ENCODE data around the gene PRKAG1.

- TF ChIP-seq POLR2AphosphoS5 (IDR thresholded peaks at IDR 0.05) (no peak), REST (IDR thresholded peaks at IDR 0.05; ENCODE audit: borderline replicate concordance) (no peak)
- TF ChIP-seq, protein P1, sequence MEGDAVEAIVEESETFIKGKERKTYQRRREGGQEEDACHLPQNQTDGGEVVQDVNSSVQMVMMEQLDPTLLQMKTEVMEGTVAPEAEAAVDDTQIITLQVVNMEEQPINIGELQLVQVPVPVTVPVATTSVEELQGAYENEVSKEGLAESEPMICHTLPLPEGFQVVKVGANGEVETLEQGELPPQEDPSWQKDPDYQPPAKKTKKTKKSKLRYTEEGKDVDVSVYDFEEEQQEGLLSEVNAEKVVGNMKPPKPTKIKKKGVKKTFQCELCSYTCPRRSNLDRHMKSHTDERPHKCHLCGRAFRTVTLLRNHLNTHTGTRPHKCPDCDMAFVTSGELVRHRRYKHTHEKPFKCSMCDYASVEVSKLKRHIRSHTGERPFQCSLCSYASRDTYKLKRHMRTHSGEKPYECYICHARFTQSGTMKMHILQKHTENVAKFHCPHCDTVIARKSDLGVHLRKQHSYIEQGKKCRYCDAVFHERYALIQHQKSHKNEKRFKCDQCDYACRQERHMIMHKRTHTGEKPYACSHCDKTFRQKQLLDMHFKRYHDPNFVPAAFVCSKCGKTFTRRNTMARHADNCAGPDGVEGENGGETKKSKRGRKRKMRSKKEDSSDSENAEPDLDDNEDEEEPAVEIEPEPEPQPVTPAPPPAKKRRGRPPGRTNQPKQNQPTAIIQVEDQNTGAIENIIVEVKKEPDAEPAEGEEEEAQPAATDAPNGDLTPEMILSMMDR (IDR thresholded peaks at IDR 0.05; ENCODE audit: poor library complexity, severe bottlenecking), result no peak
These were observed 37.6 kb upstream of the PRKAG1 start for GRCh38 chr12:49055978-49056754.
